ENCODE measurements around the gene MPHOSPH9. TPM values are rescaled to one million over a fixed set of nuclear protein-coding genes. Genes with fewer than 3 reads are reported as not detected.

The MPHOSPH9 gene
- total RNA-seq, 1 experiment from 2014 or later: 54.5 TPM

DNA sequence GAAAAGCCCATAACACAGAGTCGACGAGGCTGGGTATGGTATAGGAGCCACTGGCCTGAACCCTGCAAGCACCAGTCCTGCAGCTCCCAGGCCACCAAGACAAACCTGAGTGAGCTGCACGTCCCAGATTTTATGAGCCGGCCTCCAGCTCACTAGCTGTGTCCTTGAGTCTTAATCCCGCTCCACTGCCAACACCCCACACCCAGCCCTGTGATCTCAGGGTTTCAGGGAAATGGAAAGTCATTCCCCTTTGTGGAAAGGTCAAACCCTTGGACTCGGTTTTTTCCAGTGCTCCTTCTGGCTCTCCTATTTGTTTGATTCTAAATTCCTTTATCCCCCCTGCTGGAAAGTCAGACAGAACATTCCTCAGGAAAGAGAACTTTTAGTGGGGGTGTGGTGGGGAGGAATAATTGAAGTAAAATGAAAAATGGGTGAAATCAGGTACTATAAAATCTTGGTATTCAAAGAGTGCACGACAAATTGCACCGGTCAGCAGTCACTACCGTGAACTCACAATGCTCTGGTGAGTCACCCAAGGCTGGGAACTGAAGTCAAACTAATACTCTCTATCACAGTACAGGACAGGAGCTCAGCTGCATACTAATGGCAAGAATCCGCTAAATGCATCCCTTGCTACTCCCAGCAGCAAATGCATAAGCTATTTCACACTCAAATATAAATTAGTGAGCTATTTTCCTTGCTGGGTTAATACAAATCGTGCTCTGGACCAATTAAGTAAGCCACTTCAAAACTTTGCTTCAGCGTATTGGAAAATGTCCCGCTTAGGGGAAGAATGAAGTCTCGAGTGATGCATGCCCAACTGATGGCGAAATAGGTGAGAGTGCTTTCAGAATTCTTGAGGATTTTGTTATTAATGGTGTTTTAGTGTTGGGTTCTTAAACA is 91.1 kb downstream of the MPHOSPH9 start:
- Histone ChIP-seq H3K27me3 (ENCODE audit: control insufficient read depth, insufficient read depth, low read length) (no peaks in the 10 kb centered on the region), H3K4me3 (ENCODE audit: insufficient read depth, low read depth, low read length) (no peak overlapping the region), H3K36me3 (replicated peaks; ENCODE audit: control insufficient read depth, insufficient read depth, low read length) (no peaks in the 10 kb centered on the region)
- no peak for DNase-seq

DNA sequence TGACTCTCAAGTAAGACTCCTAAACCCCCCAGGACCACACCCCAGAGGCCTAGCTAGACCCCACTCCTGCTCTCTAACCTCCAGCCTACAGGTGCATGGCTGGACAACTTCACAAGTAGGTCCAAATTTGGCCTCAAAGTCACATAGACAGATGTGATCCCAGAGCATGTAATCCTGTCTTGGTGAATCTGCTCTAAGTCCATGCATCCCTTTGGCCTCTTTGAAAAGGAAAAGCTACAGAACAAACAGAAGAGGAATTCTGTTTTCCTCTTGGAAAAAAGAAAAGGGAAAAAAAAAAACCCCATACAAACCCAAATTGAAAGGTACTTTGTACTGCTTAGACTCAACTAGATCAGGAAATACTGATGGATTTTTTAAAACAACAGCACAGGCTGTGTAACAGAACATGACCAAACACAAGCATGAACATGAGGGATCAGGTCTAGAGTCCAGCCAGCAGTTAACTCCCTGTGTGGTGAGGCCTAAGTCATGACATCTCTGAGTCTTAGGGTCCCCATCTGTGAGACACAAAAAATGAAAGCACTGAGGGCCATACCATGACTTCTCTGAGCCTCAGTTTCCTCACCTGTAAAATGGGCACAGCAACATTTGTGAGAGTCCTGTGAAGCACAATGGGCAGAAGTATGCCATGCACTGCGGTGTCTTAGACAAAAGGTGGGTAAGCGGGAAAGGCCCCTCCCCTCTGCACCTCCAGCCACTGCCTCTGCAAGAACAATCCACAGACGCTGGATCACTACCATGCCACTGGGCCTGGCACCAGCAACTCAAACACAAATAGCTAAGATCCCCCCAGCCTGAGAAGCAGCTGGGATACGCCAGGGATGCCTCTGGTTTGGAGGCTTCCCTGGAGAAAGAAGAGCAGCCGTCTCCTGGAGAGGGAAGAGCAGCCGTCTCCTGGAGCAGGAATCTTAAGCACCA is 92.0 kb downstream of the MPHOSPH9 start:
- no peak for DNase-seq
- no peaks in the 10 kb centered on the region for H3K27me3 ChIP-seq (ENCODE audit: control insufficient read depth, insufficient read depth, low read length)
- H3K36me3 ChIP-seq (replicated peaks; ENCODE audit: control insufficient read depth, insufficient read depth, low read length): no peaks in the 10 kb centered on the region
- no peak overlapping the region for H3K4me3 ChIP-seq (ENCODE audit: insufficient read depth, low read depth, low read length)

DNA sequence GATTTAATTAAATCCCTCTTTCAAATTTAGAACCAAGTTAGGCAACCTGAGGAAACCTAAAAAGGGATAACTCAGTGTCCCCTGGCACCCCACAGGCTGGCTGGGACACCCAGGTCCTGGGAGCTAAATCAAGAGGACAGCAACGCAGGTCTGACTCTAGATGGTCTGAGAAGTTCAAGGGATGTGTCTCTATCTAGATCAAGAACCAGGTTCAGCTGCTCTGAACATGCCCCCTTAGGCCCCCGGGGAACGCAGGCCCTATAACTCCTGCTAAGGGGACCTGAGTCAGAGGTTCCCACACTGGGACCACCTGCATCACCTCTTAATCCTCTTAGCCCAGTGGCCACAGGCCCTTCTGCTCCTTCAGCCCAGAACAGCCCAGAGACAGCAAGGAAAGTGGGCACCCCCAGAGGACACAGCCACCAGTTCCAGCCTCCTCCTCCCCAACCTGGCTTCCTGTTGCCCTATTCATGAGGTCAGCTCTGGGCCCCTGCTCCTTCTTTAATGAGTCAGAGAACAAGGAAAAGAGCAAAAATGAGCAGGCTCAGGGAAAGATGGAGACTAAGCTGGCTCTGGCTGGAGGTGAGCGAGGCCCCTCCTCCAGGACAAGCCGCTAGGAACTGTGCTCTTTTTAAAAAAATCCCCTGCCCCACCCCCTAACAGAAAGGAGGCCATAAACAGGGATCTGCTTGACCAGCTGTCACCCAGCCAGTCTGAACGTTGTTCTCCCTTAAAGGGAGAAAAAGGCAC is 92.8 kb downstream of the MPHOSPH9 start:
- H3K27me3 ChIP-seq (ENCODE audit: control insufficient read depth, insufficient read depth, low read length): no peaks in the 10 kb centered on the region
- H3K4me3 ChIP-seq (ENCODE audit: insufficient read depth, low read depth, low read length): no peak overlapping the region
- H3K36me3 ChIP-seq (replicated peaks; ENCODE audit: control insufficient read depth, insufficient read depth, low read length): no peaks in the 10 kb centered on the region
- DNase-seq: no peak

DNA sequence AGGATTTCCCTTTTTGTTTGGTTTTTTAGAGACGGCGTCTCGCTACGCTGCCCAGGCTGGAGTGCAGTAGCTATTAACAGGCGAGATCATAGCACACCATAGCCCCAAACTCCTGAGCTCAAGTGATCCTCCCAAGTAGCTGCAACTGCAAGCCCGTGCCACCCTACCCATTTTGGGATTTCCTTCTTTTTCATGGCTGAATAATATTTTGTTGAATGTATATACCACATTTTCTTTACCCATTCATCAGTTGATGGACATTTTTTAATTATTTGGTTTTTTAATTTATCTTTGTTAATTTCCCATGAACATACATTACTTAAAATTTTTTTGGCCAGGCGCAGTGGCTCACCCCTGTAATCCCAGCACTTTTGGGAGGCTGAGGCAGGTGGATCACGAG is 97.3 kb downstream of the MPHOSPH9 start:
- H3K36me3 ChIP-seq (replicated peaks; ENCODE audit: control insufficient read depth, insufficient read depth, low read length): no peaks in the 10 kb centered on the region
- DNase-seq: no peak
- no peaks in the 10 kb centered on the region for H3K27me3 ChIP-seq (ENCODE audit: control insufficient read depth, insufficient read depth, low read length)
- H3K4me3 ChIP-seq (ENCODE audit: insufficient read depth, low read depth, low read length): no peak overlapping the region

DNA sequence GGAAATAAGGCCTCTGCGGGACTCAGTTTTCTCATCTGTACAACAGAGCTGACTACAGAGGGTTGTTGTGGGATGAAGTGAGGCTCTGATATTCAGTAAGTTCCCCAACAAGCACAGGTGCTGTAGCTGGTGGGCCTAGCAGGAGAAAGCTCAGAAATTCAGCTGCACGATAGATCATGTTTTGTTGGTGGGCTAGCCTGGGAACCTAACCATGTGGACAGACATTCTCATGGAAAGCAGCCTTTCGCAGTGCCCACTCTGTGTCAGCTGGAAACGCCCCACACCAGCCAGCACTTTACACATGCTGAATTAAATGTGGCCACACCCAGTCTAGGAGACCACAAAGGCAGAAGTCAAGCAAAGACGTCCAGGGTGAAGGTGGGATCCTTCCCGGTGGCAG is 98.1 kb downstream of the MPHOSPH9 start:
- H3K4me3 ChIP-seq (ENCODE audit: insufficient read depth, low read depth, low read length): no peak overlapping the region
- no peaks in the 10 kb centered on the region for H3K36me3 ChIP-seq (replicated peaks; ENCODE audit: control insufficient read depth, insufficient read depth, low read length)
- no peaks in the 10 kb centered on the region for H3K27me3 ChIP-seq (ENCODE audit: control insufficient read depth, insufficient read depth, low read length)
- DNase-seq: no peak

DNA sequence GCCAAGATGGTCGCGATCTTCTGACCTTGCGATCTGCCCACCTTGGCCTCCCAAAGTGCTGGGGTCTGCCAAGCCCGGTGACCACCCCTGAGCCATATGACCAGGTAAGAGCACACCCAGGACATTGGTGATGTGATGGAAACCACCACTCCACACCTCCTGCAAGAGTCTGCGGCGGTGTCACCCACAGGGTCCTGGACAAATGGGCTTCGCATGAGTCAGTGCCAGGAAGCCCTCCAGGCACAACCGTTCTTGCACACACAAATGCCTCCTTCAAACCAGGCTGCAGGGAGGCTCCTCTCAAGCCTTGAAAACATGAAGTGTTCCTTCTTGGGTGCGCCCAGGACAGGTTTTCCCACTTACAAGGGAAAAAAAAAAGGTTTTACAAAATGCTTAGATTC is 98.7 kb downstream of the MPHOSPH9 start:
- no peaks in the 10 kb centered on the region for H3K36me3 ChIP-seq (replicated peaks; ENCODE audit: control insufficient read depth, insufficient read depth, low read length)
- H3K4me3 ChIP-seq (ENCODE audit: insufficient read depth, low read depth, low read length): no peak overlapping the region
- no peak for DNase-seq
- no peaks in the 10 kb centered on the region for H3K27me3 ChIP-seq (ENCODE audit: control insufficient read depth, insufficient read depth, low read length)

DNA sequence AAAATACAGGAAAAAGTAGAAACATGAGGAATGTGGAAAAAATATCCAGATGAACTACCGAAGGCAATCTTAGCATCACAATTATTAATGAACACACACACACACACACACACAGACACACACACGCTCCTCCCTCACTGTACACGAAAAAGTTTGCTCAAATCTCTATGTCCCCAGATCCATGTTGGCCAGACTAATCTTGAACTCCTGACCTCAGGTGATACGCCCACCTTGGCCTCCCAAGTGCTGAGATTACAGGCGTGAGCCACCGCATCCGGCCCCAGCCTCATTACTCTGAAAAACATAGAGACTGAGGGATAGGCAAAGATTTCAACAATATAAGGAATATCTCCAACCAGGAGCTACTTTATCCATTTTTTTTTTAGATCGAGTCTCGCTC is 99.2 kb downstream of the MPHOSPH9 start:
- Histone ChIP-seq H3K36me3 (replicated peaks; ENCODE audit: control insufficient read depth, insufficient read depth, low read length) (no peaks in the 10 kb centered on the region), H3K27me3 (ENCODE audit: control insufficient read depth, insufficient read depth, low read length) (no peaks in the 10 kb centered on the region), H3K4me3 (ENCODE audit: insufficient read depth, low read depth, low read length) (no peak overlapping the region)
- no peak for DNase-seq

DNA sequence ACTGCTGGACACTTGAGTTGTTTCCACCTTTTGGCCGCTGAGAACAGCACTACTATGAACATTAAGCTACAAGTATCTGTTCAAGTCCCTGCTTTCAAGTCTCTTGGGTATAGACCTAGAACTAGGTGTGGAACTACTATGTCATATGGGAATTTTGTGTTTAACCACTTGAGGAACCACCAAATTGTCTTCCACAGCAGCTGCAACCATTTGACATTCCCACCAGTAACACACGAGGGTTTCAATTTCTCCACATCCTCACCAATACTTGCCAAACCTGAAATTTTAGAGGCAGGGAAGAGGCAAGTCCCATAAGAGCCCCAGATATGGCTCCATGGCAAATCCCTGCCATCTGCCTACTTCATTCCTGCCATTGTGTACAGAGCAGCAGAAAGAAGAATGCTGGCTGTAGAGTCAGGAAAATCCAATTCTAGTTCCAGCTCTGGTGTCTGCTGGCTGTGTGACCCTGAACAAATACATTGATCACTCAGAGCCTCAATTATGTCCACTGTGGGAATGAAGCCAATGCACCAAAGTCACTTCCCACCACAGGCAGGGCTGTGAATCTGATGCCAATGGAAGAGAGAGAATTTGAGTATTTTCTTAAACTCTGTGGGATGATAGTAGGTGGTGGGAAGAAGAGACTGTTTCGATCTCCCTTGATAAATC is 99.9 kb downstream of the MPHOSPH9 start:
- H3K27me3 ChIP-seq (ENCODE audit: control insufficient read depth, insufficient read depth, low read length): no peaks in the 10 kb centered on the region
- H3K36me3 ChIP-seq (replicated peaks; ENCODE audit: control insufficient read depth, insufficient read depth, low read length): no peaks in the 10 kb centered on the region
- no peak for DNase-seq
- H3K4me3 ChIP-seq (ENCODE audit: insufficient read depth, low read depth, low read length): no peak overlapping the region

DNA sequence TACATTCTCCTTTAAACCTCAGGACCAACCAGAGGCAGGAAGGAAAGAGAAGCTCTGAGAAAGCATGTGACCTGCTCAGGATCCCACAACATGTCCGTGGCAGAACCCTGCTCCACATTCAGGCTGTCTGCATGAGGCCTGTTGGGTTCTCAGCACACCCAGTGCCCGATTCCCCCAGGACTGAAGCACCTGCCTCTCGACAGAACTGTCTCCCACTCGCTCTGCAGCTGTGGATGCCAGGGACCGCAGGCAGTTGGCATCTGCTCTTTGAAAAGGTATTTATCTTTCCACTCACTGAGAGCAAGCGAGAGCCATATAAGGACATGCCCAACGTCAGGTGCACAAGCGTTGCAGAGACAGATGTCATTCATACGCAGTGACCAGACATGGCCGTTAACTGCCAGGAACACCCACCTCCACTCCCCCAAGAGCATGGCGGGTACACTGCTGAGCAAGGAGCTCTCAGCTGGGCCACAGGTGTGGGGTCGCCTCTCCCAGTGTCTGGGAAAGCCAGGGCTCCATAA is 101.0 kb downstream of the MPHOSPH9 start:
- DNase-seq: no peak
- Histone ChIP-seq H3K4me3 (ENCODE audit: insufficient read depth, low read depth, low read length) (no peak overlapping the region), H3K36me3 (replicated peaks; ENCODE audit: control insufficient read depth, insufficient read depth, low read length) (no peaks in the 10 kb centered on the region), H3K27me3 (ENCODE audit: control insufficient read depth, insufficient read depth, low read length) (no peaks in the 10 kb centered on the region)

DNA sequence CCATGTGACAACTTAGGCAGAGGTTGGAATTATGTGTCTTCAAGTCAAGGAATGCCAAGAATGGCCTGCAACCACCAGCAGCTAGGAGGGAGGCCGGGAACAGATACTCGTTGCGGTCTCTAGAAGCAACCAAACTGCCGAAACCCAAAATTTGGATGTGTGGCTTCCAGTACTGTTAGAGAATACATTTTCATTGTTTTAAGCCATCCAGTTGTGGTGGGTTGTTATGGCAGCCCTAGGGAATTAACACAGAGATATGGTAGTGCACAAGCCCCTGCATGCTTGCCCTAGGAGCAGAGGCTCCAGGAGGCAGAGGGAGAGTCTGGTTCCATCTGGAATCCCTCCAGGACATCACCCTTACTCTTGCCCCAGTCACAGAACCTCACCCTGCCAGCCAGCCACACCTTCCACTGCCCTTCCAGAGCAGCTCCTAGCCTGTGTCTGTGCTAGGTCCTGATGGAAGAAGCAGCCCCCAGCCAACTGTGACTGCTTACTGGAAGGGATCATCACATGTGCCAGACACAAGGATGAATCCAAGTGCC is 101.6 kb downstream of the MPHOSPH9 start:
- H3K36me3 ChIP-seq (replicated peaks; ENCODE audit: control insufficient read depth, insufficient read depth, low read length): no peaks in the 10 kb centered on the region
- no peaks in the 10 kb centered on the region for H3K27me3 ChIP-seq (ENCODE audit: control insufficient read depth, insufficient read depth, low read length)
- H3K4me3 ChIP-seq (ENCODE audit: insufficient read depth, low read depth, low read length): no peak overlapping the region
- no peak for DNase-seq

DNA sequence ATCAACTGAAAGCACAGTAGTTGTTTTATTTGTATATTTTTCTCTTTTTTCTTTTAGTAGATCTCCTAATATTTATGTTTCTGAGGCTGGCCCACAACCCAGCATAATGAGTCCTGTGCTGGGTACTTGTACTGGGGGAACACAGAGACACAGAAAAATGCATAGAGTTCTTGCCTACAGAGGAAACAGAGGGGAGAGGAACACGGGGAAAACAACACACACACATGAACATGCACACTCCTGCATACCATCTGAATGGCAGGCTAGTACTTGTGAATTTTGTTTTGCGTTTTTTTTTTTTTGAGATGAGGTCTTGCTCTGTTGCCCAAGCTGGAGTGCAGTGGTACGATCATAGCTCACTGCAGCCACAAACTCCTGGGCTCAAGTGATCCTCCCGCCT is 103.3 kb downstream of the MPHOSPH9 start:
- H3K27me3 ChIP-seq (ENCODE audit: control insufficient read depth, insufficient read depth, low read length): no peaks in the 10 kb centered on the region
- no peak for DNase-seq
- no peak overlapping the region for H3K4me3 ChIP-seq (ENCODE audit: insufficient read depth, low read depth, low read length)
- no peaks in the 10 kb centered on the region for H3K36me3 ChIP-seq (replicated peaks; ENCODE audit: control insufficient read depth, insufficient read depth, low read length)

DNA sequence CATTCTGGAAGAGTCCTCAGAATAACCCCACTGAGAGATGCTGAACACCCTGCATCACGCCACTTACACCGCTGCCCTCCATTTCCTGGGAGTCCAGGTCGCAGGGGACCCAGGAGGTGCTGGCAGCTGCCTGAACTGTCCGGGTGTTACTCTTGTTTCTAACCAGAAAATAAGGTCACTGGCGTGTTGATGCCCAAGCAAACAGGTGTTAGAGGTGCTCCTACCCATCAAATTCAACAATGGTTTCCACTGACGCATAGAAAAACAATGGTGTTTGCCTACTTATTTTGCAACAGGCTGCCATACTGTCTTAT is 105.8 kb downstream of the MPHOSPH9 start:
- no peaks in the 10 kb centered on the region for H3K36me3 ChIP-seq (replicated peaks; ENCODE audit: control insufficient read depth, insufficient read depth, low read length)
- H3K27me3 ChIP-seq (ENCODE audit: control insufficient read depth, insufficient read depth, low read length): no peaks in the 10 kb centered on the region
- no peak for DNase-seq
- H3K4me3 ChIP-seq (ENCODE audit: insufficient read depth, low read depth, low read length): no peak overlapping the region

DNA sequence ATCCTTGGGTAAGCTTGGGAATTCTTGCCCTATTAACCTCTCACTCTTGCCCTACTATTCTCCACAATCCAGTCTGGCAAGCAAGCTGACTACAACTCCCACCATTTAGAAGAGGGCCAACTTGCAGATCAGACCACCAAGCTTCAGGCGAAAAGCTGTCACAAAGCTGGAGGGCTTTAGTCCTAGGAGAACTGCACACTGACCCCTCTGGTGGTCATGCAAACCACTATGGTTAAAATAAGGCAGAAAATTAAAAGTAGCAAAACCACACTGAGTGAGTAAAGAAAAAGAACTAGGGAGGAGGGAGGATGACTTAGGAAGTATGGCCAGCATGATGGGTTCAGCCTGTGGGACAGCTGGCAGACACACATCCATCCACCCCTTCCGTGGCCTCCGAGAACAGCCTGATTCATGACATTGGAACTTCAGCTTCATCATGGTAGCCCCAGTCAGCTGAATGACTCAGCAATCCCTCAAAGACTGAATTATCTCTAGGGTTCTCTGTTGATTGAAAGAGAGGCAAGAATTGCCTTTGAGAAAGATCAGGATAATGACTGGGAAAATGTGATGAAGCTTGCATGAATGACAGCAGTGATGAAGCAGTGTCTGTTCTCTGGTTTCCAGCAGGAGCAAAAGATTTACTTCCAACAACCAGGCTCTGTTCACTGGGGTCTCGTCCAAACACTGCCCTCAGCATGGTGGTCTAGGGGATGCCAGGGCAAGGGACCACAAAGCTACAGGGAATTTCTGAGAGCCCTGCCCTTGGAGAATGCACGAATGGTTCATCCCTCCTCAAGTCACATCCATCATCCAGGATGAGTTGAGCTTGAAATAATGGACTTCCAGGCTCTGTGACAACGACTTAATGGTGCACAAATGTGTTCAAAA is 106.4 kb downstream of the MPHOSPH9 start:
- Histone ChIP-seq H3K4me3 (ENCODE audit: insufficient read depth, low read depth, low read length) (no peak overlapping the region), H3K27me3 (ENCODE audit: control insufficient read depth, insufficient read depth, low read length) (no peaks in the 10 kb centered on the region), H3K36me3 (replicated peaks; ENCODE audit: control insufficient read depth, insufficient read depth, low read length) (no peaks in the 10 kb centered on the region)
- DNase-seq: peak; percentile 49

Measured in H7 (cell line).